Body of pancreas (tissue), 4 donors: ENCODE results near the gene PXYLP1.

Experiments
- POLR2A ChIP-seq, 3 donors: fragments of 450-650 bp; IDR thresholded peaks; one replicate each; pipeline ENCODE4 v1.6.1; 2016; ENCODE audit warnings: antibody characterized with exemption in 3 of 3, mild to moderate bottlenecking in 2 of 3
- TF ChIP-seq, protein P1 (sequence below), 7 experiments: fragments of 450-650 bp in 4 of 7; fragments of 200-600 bp in 3 of 7; sonication (generic) in 3 of 7; IDR thresholded peaks; one replicate each; pipeline ENCODE4 v1.5.1; 2016 to 2019; ENCODE audit warnings: antibody characterized with exemption in 7 of 7

- no peak for TF ChIP-seq POLR2A (IDR thresholded peaks at IDR 0.05)
- TF ChIP-seq, protein P1, sequence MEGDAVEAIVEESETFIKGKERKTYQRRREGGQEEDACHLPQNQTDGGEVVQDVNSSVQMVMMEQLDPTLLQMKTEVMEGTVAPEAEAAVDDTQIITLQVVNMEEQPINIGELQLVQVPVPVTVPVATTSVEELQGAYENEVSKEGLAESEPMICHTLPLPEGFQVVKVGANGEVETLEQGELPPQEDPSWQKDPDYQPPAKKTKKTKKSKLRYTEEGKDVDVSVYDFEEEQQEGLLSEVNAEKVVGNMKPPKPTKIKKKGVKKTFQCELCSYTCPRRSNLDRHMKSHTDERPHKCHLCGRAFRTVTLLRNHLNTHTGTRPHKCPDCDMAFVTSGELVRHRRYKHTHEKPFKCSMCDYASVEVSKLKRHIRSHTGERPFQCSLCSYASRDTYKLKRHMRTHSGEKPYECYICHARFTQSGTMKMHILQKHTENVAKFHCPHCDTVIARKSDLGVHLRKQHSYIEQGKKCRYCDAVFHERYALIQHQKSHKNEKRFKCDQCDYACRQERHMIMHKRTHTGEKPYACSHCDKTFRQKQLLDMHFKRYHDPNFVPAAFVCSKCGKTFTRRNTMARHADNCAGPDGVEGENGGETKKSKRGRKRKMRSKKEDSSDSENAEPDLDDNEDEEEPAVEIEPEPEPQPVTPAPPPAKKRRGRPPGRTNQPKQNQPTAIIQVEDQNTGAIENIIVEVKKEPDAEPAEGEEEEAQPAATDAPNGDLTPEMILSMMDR (IDR thresholded peaks at IDR 0.05), result no peak
These were observed 80.9 kb downstream of the PXYLP1 start for GRCh38 chr3:141312354-141313092.
